Measurements from ENCODE around the gene PIGU.
A peak's percentile ranks its signal among the peaks of the same experiment; 100 is the strongest.
"Not testable (repeated sequence)": the region's sequence is repeated elsewhere in the genome, so short reads cannot be mapped to it uniquely, and the experiment has no call there.

The PIGU gene

GRCh38 chr20:34676642-34677373 lies at the start of gene PIGU:
PIGU (minus strand) TSS chr20:34677092; CDS start chr20:34677085, 7 bp downstream.
- Mint-ChIP-seq H3K27ac (peak within 1 kb of the TSS; percentile 95), H3K9me3 (no peaks in the 10 kb centered on the region), H3K36me3 (ENCODE audit: low read depth) (peaks cover 2% of the 10 kb centered on the region), H3K4me3 (peak within 1 kb of the TSS; percentile 96), H3K27me3 (ENCODE audit: low read depth) (no peaks in the 10 kb centered on the region), H3K4me1 (ENCODE audit: low read depth) (peaks cover 20% of the 10 kb centered on the region)

DNA sequence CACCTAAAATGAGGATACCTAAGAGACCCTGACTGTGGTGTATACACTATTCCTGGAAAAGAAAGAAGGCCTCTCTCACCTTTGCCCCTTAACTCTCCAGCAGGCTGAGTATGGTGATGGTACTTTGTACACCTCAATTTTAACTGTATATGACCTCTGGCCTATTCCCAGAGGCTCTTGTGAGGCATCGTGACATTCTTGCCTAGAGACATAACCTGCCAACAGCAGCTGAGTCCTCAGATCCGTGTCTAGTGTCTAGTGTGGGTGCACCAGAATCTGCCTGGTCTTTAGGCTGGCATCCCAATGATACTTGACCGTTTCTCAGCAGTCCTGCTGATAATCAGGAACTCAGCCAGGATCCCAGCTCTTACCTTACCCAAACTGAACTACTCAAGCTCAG lies 47.3 kb upstream of the PIGU start:
- Mint-ChIP-seq H3K4me1 (ENCODE audit: low read depth) (peaks cover 8% of the 10 kb centered on the region), H3K27ac (no peak overlapping the region), H3K27me3 (ENCODE audit: low read depth) (no peaks in the 10 kb centered on the region), H3K4me3 (no peak overlapping the region), H3K9me3 (no peaks in the 10 kb centered on the region), H3K36me3 (ENCODE audit: low read depth) (peaks cover 26% of the 10 kb centered on the region)

GRCh38 chr20:34722560-34722959 lies 45.7 kb upstream of the PIGU start:
- H3K4me1 Mint-ChIP-seq (ENCODE audit: low read depth); H3K27me3 Mint-ChIP-seq (ENCODE audit: low read depth); H3K27ac Mint-ChIP-seq; H3K4me3 Mint-ChIP-seq; H3K9me3 Mint-ChIP-seq: not testable (repeated sequence)
- peaks cover 26% of the 10 kb centered on the region for H3K36me3 Mint-ChIP-seq (ENCODE audit: low read depth)

- no peaks in the 10 kb centered on the region for H3K9me3 Mint-ChIP-seq
- H3K4me1 Mint-ChIP-seq (ENCODE audit: low read depth): peaks cover 9% of the 10 kb centered on the region
- H3K4me3 Mint-ChIP-seq: no peak overlapping the region
- no peak overlapping the region for H3K27ac Mint-ChIP-seq
- H3K36me3 Mint-ChIP-seq (ENCODE audit: low read depth): peaks cover 10% of the 10 kb centered on the region
- H3K27me3 Mint-ChIP-seq (ENCODE audit: low read depth): no peaks in the 10 kb centered on the region
Measured at GRCh38 chr20:34720266-34720665, 43.4 kb upstream of the PIGU start.

DNA sequence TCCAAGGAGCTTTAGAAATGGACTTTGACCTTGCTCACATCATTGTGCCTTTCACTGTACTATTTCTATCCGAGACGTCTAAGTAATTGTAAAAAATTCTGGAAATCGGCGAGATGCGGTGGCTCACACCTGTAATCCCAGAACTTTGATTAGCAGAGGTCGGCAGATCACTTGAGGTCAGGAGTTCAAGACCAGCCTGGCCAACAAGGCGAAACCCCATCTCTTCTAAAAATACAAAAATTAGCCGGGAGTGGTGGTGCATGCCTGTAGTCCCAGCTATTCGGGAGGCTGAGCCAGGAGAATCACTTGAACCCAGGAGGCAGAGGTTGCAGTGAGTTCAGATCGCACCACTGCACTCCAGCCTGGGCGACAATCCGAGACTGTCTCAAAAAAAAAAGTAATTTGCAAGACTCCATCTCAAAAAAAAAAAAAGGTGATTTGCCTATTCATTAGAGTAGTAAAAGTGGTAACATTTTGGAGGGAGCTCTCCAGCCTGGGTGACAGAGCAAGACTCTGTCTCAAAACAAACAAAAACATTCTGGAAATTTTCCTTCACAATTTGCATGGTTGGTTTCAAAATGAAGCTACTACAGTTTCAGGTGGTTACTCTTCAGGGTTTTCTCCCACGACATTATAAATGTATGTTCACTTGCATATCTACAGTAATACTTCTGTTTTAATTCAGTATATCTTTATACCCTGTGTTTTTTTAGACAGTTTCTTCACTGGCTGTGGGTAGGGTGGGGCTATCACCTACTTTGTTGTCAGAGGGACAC lies 42.5 kb upstream of the PIGU start:
- H3K36me3 Mint-ChIP-seq (ENCODE audit: low read depth): peaks cover 14% of the 10 kb centered on the region
- H3K27me3 Mint-ChIP-seq (ENCODE audit: low read depth); H3K9me3 Mint-ChIP-seq; H3K4me3 Mint-ChIP-seq; H3K4me1 Mint-ChIP-seq (ENCODE audit: low read depth); H3K27ac Mint-ChIP-seq: not testable (repeated sequence)

GRCh38 chr20:34717230-34718095 lies 40.6 kb upstream of the PIGU start:
- no peaks in the 10 kb centered on the region for H3K9me3 Mint-ChIP-seq
- H3K27ac Mint-ChIP-seq: no peak overlapping the region
- no peak overlapping the region for H3K4me3 Mint-ChIP-seq
- peaks cover 20% of the 10 kb centered on the region for H3K36me3 Mint-ChIP-seq (ENCODE audit: low read depth)
- no peaks in the 10 kb centered on the region for H3K27me3 Mint-ChIP-seq (ENCODE audit: low read depth)
- peaks cover 9% of the 10 kb centered on the region for H3K4me1 Mint-ChIP-seq (ENCODE audit: low read depth)

DNA sequence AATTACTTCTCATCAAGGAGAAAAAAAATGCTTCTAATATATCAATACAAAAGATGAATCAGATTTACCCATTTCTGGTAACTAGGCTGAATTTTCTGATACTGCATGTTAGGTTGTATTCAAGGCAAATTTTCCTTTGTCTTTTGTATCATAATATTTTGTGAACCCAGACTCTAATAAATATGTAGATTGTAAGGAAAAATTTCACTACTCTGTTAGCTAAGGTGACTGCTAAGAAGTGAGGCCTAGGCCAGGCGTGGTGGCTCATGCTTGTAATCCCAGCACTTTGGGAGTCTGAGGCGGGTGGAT lies 40.0 kb upstream of the PIGU start:
- Mint-ChIP-seq H3K4me1 (ENCODE audit: low read depth) (peaks cover 9% of the 10 kb centered on the region), H3K36me3 (ENCODE audit: low read depth) (peaks cover 21% of the 10 kb centered on the region), H3K27ac (no peak overlapping the region), H3K27me3 (ENCODE audit: low read depth) (no peaks in the 10 kb centered on the region), H3K4me3 (no peak overlapping the region), H3K9me3 (no peaks in the 10 kb centered on the region)

DNA sequence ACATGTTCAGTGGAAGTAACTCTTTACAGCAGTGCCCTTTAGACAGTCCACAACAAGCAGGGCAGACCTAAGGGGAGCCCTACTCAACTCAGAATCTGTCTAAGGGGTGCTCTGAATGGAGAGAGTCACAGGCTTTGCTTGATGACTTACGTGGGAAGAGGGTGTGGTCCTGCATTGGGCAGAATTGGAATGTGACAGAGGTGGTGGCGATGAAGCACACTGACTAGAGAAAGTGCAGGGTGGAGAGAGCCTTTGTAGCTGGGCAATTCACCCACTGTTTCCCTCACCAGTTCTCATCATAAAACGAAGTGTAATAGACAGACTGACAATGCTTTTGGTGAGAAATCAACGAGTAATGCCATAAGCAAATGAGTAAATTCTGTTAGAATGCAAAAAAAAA lies 38.5 kb upstream of the PIGU start:
- Mint-ChIP-seq H3K4me3 (no peak overlapping the region), H3K9me3 (no peaks in the 10 kb centered on the region), H3K27ac (no peak overlapping the region), H3K36me3 (ENCODE audit: low read depth) (peaks cover 19% of the 10 kb centered on the region), H3K4me1 (ENCODE audit: low read depth) (peaks cover 13% of the 10 kb centered on the region), H3K27me3 (ENCODE audit: low read depth) (peaks cover 7% of the 10 kb centered on the region)

- peaks cover 19% of the 10 kb centered on the region for H3K36me3 Mint-ChIP-seq (ENCODE audit: low read depth)
- H3K4me1 Mint-ChIP-seq (ENCODE audit: low read depth); H3K4me3 Mint-ChIP-seq; H3K27ac Mint-ChIP-seq; H3K27me3 Mint-ChIP-seq (ENCODE audit: low read depth); H3K9me3 Mint-ChIP-seq: not testable (repeated sequence)
Measured at GRCh38 chr20:34713944-34714515, 37.1 kb upstream of the PIGU start.

- Mint-ChIP-seq H3K27me3 (ENCODE audit: low read depth) (peaks cover 10% of the 10 kb centered on the region), H3K4me1 (ENCODE audit: low read depth) (peaks cover 10% of the 10 kb centered on the region), H3K27ac (no peak overlapping the region), H3K36me3 (ENCODE audit: low read depth) (peaks cover 19% of the 10 kb centered on the region), H3K9me3 (no peaks in the 10 kb centered on the region), H3K4me3 (no peak overlapping the region)
Measured at GRCh38 chr20:34713194-34713943, 36.5 kb upstream of the PIGU start.

DNA sequence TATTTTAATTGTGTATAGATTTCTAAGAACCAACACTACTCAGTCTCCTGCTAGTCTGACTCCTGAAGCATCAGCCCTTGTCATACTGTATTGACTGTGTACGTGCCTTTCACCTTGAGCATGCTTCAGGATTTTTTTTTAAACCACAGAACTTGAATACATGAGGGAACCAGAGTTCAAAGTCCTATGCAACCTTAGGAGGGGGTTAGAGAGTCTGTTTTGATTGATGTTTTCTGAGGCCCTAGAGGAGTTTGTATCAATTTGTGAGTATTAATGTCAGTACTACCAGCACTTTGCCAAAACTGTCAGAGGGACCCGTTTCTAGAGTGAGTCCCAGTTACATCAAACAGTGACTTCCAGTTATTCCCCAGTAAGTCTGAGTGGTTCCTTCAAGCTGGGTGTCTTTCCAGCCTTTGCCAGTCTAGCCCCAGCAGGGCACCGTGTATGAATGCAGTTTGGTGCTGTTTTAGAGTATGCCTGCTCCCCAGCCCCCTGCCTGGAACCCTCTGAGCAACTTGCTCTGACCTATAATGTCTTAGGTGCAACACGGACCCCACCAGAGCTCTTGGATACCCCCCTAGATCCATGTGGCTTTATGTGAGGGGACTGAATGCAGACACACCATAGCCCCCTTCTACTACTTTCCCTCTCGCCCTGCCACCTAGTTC lies 35.8 kb upstream of the PIGU start:
- Mint-ChIP-seq H3K27me3 (ENCODE audit: low read depth) (peaks cover 10% of the 10 kb centered on the region), H3K27ac (no peak overlapping the region), H3K4me3 (no peak overlapping the region), H3K4me1 (ENCODE audit: low read depth) (peaks cover 15% of the 10 kb centered on the region), H3K9me3 (no peaks in the 10 kb centered on the region), H3K36me3 (ENCODE audit: low read depth) (peaks cover 16% of the 10 kb centered on the region)

DNA sequence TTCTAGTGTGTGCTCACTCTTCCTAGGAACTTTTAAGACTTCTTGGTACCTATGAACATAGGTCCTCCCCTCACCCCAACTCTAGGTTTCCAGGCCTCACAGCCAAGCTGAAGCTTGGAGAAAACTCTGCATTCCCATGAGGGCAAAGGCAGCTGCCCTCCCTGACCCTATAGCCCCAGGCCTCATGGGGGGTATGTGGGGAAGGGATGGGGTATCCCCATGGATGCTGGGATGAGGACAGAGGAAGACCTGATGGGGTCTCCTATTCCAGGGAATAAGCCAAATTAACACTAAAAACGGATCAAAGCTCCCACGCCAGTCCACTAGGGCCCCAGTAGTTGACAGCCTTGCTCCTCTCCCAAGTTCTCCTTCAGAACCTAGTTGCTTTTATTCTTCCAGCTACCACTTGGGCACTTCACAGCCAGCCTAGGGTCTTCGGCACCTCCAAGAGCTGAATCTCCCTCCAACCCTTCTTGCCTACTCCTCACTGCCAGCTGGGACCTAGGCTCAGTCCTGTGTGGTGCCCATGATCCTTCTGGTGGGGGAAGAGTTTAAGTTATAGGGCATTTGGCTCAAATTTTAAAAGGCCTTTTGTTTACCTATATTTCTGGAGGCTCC lies 35.0 kb upstream of the PIGU start:
- no peak overlapping the region for H3K27ac Mint-ChIP-seq

DNA sequence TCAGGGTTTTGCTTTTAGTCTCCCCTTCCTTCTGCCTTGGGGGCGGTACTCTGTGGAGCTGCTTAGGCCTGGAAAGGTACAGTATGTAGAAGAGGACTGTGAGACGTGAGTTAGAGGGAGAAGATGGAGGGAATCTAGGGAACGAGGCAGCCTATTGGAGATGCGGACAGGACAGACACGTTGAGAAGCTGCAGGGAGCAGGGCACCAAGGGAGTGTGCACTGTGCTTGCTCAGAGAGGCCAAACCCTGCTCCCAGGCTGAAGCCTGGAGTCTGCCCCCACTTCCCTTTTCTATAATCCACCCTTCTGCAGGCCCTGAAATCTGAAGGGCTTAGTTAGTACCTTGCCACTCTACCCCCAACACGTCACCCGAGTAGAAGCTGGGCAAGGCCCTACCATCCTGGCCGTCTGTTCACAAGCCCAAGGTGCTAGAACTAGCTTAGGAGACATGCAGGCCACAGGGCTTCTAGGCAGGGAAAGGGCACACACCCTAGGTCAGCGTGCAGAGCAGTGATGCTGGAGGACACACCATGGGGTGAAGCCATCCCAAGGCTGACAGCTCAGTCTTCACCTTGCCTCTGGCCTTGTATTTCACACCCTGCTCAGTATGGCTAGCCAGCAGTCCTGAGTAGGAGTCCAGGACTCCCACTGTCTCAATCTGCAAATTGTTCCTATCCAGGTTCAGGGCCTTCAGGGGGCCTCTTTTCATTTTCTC lies 34.1 kb upstream of the PIGU start:
- Mint-ChIP-seq H3K4me3 (peak overlapping the region; percentile 88), H3K36me3 (ENCODE audit: low read depth) (peaks cover 16% of the 10 kb centered on the region), H3K9me3 (no peaks in the 10 kb centered on the region), H3K4me1 (ENCODE audit: low read depth) (peaks cover 24% of the 10 kb centered on the region), H3K27ac (no peak overlapping the region), H3K27me3 (ENCODE audit: low read depth) (peaks cover 10% of the 10 kb centered on the region)

More for the DNA sequence above, 35.0 kb upstream of the PIGU start:
- Mint-ChIP-seq H3K9me3 (no peaks in the 10 kb centered on the region), H3K36me3 (ENCODE audit: low read depth) (peaks cover 16% of the 10 kb centered on the region), H3K4me1 (ENCODE audit: low read depth) (peaks cover 16% of the 10 kb centered on the region), H3K4me3 (no peak overlapping the region), H3K27me3 (ENCODE audit: low read depth) (peaks cover 10% of the 10 kb centered on the region)
